Sigmoid colon (tissue), 4 donors: ENCODE measurements around the gene BHLHE23.

Source experiments
- CTCF ChIP-seq, 4 experiments: fragments of 450-650 bp in 3 of 4; fragments of 200-600 bp in 1 of 4; IDR thresholded peaks; one replicate each; pipeline ENCODE4 v1.5.1; 2016 to 2019; ENCODE audit warnings: antibody characterized with exemption in 4 of 4, mild to moderate bottlenecking in 3 of 4, moderate library complexity in 2 of 4
- EP300 ChIP-seq, 4 donors: sonication (generic); formaldehyde crosslinking; IDR thresholded peaks; one replicate each; pipeline ENCODE4 v1.6.1; 2017; ENCODE audit warnings: antibody characterized with exemption in 4 of 4
- POLR2A ChIP-seq, 2 donors: fragments of 450-650 bp; IDR thresholded peaks; one replicate each; pipeline ENCODE4 v1.6.1; 2016; ENCODE audit warnings: antibody characterized with exemption in 2 of 2, mild to moderate bottlenecking in 2 of 2, moderate library complexity in 2 of 2
- POLR2AphosphoS5 ChIP-seq, 4 donors: sonication (generic); formaldehyde crosslinking; IDR thresholded peaks; one replicate each; pipeline ENCODE4 v1.6.1; 2017; ENCODE audit warnings: antibody characterized with exemption in 4 of 4

GRCh38 chr20:62994869-62995281, 11.9 kb downstream of the BHLHE23 start:
- TF ChIP-seq CTCF (IDR thresholded peaks at IDR 0.05), result no peak
- no peak for TF ChIP-seq EP300 (IDR thresholded peaks at IDR 0.05)
- TF ChIP-seq POLR2A (IDR thresholded peaks at IDR 0.05), result no peak
- TF ChIP-seq POLR2AphosphoS5 (IDR thresholded peaks at IDR 0.05), result no peak
